GM19043 (cell line): ENCODE measurements around the gene WDR26.
"Not testable (repeated sequence)": the region's sequence is repeated elsewhere in the genome, so short reads cannot be mapped to it uniquely, and the experiment has no call there.

Experiments
- ATAC-seq: cut with Tn5 transposase; IDR thresholded peaks from one replicate; pipeline ENCODE4 v1.9.1; 2021; ENCODE audit warnings: low read depth; ENCODE audit not compliant: unreplicated experiment

WDR26 gene

DNA sequence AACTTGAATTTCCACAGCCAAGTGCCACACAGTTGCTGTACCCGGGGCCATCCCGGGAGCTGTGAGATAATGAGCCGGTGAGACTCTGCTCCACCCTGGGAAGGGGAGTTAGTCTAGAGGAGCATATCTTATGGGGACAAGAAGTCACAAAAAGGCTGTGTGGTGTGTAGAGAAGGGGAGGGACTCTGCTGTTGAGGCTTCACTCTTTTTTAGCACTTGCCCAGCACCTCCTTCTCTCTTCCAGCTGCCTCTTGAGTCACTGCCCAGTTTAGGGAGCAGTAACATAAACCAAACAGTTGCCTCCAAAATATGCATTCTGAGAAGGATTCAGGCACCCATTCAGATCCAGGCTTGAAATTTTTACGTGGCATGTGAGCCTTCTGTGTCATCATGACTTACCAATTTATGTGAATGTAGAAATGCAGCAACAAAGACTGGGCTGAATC lies 744 bp upstream of the WDR26 start:
- no peak for ATAC-seq

DNA sequence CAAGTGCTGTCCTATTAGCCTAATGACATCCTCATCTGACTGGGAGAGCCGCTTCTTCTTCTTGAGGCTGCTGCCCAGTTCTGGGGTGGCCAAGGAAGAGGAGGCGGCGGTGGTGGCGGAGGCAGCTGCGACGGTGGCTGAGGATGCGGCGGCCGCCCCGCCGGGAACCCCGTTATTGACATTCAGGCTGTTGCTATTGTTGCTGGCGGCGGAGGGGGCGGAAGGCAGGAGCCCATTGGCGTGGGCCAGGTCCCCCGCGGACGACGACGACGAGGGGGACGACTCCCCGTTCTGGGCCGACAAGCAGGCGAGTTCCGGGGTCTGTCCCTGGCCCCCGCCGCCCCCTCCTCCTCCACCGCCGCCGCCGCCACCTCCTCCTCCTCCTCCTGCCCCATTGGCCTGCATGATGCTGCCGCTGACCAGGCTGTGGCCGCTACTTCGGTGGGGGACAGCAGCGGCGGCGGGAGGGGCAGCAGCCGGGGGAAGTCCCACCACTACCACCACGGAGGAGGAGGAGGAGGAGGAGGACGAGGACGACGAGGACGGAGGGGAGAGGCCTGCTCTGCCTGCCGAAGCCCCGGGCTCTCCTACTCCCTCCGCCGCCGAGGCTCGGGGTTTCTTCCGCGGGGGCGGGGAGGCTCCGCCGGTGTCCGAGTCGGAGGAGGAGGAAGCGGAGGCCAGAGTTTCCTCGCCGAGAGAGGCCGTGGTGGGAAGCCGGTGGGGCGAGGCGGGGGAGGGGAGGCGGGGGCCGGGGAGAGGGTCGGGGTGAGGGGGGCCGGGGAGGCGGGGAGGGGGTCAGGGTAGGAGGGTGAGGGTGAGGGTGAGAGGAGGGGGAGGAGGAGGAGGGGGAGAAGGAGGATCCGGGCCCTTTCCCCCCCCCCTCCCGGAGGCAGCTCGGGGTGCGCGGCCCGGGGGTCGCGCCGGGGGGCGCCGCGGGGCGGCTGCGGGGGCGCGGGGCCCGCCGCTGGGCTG lies 610 bp downstream of the WDR26 start:
- peak; percentile 1 for ATAC-seq

DNA sequence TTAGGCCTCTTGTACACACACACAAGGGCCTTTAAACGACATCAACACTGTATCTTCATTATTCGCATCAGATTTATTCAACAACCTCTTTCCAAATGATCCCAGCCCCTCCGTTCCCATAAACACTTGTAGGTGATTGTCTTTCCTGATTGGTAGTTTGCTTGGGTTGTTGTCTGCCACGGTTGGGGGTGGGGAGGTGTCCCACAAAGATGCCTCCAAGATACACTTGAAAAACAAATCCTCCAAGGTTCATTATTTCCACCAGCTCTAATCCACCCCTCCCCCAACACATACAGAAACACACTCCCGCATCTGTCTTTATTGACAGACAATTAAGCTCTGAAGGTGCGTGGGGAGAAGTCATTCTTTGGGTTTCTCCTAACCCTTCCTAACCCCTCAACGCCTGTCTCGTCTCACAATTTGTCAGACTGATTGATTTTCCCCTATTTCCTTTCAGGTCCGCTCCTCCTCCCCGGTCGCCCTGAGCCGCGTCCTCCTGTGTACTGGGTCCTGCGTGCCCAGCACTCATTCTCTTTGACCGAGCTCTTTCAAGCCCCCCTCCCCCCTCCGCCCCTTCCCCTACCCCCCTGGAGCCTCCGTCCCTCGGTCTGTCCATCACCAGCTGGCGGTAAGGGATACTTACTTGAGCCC lies 1.4 kb downstream of the WDR26 start:
- no peak for ATAC-seq

DNA sequence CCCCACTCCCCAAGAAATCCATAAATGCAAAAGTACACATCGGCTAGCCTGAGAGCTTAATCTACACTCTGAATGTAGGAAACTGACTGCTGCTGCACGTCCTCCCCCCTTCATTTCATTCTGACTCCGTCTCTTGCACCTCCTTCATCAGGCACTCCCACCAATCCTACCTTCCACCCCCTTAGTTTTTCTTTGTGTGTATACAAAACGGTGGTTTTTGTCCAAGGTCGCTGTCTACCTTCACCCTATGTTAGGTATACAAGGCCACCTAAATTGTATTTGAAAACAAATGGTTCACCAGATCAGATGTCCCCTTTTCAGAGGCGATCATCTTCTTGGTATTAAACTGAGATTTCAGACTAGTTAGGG lies 1.9 kb downstream of the WDR26 start:
- ATAC-seq: no peak

DNA sequence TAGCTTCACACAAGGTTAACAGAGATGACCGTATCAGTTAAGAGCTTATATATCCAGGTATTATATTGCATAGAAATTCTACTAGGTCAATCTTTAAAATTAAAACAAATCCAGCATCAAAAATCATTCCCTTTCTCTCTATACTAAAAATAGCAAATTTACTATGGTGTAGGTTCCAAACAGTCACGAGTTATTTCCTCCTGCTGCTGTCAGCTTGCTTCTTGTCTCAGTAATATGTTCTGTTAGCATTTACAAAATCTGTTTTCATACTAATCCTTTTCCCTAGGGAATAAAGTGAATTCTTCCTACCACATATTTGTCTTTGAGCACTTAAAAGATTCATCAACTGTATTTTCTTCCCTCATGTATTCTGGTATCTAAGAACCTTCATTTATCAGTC lies 2.5 kb downstream of the WDR26 start:
- ATAC-seq: no peak

DNA sequence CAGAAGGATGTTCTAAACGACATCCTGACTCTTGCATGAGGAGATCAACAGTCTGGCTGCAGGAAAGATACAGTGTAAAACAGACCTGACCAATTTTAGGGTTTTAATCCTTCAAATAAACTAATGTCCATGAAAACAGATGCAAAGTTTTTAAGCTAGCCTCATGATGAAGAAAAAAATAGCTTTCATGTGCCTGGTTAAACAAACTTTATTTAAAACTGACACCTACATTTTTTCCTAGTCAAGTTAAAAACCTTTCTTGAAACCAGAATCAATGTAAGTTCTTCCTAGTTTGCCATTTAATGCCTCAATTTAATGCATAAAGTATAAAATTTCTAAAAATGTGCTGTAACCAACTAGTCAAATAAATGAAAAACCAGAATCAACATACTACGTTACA lies 2.9 kb downstream of the WDR26 start:
- ATAC-seq: no peak

DNA sequence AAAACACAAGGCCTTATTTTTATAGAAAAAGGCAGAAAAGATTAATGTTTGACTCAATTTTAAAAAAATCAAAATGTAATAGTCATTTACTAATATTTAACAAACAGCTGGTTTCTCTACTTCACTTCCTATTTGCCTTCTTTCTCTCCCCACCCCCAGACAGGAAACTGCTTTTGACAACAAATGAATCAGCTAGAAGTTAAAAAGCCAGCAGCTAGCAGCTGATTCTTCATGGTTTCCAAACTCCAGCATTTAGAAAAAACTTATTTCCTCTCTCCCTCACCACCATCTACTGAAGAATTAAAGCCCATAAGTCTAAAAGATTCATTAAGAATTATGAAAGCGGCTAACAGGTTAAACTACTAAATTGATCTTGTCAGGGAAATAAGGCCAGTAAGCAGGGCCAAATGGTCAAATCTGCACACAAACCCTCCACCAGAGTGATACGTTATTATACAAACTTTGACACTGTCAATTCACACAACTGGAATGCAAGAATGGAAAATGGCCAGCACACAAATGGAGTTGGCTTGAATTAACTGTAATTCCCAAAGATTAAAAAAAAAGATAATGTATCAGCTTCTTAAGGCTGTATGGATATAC lies 4.0 kb downstream of the WDR26 start:
- ATAC-seq: peak; percentile 31

DNA sequence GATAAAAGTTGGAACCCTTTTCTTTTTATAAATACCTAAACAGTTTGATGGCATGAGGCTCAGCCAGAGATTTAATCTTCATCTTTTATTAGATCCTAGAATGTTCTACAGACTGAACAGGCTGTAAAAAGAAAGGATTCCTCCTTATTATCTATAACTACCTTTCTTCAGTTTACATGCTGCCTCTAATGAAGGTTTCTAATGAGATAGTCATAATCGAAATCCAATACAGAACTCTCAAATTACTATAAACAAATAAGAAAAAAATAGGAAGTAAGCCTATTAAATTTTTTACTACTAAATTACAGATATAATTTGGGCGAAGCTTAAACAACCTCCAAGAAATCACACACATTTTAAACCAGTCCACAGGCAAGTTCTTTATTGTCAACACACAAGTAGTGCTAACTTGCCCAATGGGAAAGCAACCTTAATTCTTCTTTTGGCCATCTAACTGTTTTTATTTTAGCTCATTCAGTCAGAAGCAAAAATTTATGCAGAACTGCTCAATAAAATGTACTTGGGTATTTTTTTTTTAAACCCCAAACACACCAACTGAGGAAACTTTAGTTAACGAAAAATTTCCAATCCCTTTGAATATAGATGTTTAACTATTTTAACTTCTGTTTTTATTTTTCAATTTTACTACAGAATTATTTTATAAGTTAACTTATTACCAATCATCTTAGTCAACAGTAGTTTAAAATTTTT lies 4.8 kb downstream of the WDR26 start:
- ATAC-seq: no peak

DNA sequence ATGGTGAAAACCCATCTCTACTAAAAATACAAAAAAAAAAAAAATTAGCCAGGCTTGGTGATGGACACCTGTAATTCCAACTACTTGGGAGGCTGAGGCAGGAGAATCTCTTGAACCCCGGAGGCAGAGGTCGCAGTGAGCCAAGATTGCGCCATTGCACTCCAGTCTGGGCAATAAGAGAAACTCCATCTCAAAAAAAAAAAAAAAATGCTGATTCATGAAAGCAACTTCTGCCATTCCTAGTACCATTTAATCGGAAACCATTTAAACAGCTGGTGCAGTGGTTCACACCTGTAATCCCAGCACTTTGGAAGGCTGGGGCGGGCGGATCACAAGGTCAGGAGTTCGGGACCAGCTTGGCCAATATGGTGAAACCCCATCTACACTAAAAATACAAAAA lies 5.9 kb downstream of the WDR26 start:
- not testable (repeated sequence) for ATAC-seq

DNA sequence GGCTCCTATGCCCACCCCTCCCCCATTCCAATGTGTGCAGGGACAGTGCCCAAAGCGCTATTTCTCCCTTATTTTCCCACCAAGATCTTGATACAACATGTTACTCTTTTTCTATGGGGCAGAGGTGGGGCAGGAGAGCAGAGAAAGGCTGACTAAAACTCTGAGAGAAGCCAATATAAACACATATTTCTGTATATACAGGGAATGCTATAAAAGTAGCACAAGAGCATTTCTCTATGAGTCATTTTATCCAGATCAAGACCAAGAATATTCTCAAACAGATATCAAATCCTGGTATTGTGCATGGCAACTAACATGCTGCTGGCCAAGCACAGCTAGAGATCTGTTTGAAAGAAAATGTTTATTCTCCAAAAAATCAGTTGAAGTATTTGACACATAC lies 7.3 kb downstream of the WDR26 start:
- no peak for ATAC-seq

DNA sequence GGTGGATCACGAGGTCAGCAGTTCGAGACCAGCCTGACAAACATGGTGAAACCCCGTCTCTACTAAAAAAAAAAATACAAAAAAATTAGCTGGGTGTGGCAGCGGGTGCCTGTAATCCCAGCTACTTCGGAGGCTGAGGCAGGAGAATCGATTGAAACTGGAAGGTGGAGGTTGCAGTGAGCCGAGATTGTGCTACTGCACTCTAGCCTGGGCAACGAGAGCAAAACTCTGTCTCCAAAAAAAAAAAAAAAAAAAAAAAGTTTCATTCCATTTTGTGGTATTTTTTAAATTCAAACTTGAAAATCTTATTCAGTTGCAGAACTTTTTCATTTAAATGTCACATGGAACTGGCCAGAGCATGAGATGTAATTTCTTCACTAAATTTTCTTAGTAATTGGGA lies 7.7 kb downstream of the WDR26 start:
- ATAC-seq: not testable (repeated sequence)

DNA sequence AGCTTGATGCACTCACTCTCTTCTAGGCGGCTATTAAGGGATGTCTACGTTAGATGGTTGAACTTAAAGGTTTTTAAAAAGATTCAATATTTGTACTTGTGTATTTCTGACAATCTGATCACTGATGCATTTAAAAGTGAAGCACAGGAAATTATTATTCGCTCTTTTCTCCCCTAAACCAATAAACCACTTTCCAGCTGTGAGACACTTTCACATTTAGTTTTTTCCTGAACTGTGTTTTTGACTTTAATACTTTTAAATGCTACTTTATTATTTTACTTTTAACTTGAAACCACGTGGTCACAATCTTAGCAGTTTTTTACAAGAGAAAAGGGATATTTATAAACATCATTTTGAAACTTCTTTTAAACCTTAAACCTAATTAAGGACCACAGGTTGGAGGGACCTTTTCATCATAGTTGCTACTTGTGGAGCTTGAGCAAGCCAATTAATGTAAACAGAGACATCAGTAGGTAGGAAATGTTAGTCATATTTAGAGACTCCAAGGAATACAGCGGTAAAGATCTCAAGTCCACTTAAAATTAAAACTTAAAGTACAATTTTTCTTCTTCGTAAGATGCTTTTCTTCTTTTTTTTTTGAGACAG lies 9.2 kb downstream of the WDR26 start:
- no peak for ATAC-seq

DNA sequence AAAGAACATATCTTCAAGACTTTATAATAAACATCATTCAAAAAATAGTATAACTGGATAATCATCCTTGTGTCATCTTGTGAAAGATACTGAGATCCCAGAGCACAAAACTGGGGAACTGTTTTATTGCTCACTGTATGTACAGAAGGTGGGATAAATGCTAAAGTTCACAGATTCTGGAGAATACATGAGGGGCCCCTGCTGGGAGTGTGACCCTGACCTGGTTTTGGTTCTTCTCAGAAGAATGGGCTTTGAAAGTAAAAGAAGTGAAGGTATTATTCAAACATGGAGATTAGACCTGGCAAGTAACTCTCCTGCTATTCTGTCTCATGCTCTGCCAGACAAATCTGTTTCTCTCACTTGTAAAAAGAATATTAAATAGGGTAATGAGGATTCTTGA lies 14.5 kb downstream of the WDR26 start:
- ATAC-seq: no peak

DNA sequence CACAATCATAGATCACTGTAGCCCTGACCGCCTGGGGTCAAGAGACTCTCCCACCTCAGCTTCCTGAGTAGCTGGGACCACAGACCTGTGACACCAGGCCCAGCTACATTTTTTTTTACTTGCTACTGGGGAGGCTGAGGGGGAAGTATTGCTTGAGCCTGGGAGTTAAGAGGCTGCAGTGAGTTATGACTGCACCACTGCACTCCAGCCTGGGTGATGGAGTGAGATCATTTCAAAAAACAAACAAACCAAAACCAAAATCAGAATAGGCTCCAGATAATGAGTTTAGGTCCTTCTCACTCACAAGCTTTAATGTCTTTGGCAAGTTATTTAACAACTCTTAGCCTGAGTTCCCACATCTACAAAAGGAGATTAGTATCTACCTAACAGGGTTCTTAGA lies 22.8 kb downstream of the WDR26 start:
- ATAC-seq: no peak

DNA sequence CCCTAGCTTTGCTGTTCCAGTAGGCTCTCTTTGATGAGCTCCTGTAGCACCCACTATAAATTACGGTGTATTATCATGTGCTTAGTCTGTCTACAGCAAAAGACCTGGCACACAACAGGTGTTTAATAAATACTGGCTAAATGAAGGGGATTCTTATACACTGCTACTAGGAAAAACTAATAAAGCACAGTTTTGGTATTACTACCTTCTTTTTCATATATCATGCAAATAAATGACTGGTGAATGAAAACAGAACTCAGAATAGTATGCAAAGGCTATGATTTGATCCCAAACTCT lies 26.4 kb downstream of the WDR26 start:
- no peak for ATAC-seq

DNA sequence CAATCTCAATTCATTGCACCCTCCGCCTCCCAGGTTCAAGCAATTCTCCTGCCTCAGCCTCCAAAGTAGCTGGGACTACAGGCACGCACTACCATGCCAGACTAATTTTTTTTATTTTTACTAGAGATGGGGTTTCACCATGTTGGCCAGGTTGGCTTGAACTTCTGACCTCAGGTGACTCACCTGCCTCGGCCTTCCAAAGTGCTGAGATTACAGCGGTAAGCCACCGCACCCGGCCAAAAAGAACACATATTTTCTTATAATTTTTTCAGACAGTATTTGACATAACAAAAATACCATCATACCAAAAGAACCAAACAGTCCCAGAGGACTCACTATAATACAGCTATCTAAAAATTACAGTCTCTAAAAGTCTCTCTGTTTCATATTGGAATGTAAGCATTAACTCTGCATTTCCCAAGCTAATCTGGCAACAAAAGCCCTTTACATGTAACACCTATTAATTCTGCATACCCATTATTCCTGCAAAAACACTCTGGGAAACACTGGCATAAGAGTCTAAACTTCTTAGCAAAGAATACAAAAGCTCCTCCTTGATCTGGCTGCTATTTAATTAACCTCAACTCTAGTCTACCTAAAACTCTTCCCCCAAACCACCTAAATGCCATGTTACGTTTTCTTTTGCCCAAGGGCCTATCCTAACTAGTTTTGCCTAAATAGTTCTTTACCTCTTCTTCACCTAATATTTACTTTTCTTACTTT lies 26.9 kb downstream of the WDR26 start:
- no peak for ATAC-seq

DNA sequence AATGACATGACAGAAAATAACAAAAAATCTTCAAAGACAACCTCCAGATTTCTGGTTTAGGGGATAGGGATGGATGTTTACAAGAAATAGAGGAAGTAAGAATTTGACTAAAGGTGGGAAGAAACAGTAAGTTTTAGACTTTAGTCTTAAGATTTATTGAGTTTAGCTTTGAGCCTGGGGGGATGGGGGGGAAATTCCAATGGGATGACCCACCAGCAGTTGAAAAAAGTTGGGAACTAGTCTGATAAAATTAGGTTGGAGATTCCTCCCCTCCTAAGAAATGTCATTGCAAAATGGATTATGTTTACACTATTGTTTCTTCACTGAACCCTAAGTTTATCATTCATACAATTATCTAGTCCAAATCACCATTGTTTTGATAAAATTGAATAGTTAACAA lies 28.4 kb downstream of the WDR26 start:
- no peak for ATAC-seq

DNA sequence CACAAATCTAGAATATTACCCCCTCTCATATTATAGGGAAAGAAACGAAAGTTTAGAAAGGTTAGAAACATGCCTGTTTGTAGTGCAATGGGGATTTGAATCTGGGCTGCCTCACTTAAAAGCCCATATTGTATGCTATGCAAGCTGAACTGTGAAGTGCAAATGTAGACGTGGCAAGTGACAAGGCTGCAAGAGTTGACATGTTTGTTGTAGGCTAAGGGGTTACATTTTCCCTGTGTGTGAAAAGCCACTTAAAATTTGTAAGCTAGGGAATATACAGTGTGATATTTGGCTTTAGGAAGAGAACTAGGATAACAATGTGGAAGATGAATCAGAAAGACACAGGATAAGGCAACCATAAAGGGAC lies 29.0 kb downstream of the WDR26 start:
- ATAC-seq: no peak

DNA sequence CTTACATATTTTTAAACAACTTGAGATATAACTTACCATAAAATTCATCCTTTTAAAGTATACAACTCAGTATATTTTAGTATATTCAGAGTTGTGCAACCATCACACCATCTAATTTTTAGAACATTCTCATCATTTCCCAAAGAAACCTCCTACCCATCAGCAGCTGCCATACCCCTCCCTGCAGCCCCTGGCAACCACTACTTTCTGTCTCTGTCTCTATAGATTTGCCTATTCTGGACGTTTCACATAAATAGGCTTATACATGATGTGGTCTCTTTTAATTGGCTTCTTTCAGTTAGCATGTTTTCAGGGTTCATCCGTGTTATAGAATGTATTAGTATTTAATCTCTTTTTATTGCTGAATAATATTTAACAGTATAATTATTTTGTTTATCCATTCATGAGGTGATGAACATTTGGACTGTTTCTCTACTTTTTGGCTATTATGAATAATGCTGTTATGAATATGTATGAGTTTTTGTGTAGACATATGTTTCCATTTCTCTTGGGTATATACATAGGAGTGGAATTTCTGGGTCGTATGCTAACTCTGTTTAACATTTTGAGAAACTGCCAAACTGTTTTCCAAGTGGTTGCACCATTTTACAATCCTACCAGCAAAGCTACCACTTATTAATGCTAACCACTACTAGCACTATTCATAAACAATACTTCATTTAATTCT lies 29.5 kb downstream of the WDR26 start:
- ATAC-seq: no peak
